Measurements from ENCODE around the gene ADCY5.
A peak's percentile ranks its signal among the peaks of the same experiment; 100 is the strongest.
"Not testable (repeated sequence)": the region's sequence is repeated elsewhere in the genome, so short reads cannot be mapped to it uniquely, and the experiment has no call there.

The ADCY5 gene

GRCh38 chr3:123283074-123283473, 165.8 kb downstream of the ADCY5 start:
- no peak for DNase-seq

DNA sequence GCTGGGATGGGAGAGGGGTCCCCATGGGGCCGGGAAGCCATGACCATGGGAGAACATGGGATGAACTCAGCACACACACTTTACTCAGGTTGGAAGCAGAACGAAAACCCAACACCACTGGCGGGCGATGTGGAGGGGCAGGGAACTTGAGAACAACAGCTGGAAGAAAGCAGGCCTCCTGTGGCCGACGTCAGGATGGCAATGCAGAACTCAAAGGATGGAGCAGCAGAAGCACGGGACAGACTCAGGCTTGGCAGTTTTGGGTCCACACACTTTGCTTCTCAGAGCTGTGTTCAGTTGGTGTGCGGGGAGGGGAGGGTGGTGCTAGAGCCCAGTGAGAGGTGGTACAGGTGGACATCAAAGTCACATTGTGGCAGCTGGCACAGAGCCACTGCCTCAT, 166.4 kb downstream of the ADCY5 start:
- DNase-seq, result no peak

DNA sequence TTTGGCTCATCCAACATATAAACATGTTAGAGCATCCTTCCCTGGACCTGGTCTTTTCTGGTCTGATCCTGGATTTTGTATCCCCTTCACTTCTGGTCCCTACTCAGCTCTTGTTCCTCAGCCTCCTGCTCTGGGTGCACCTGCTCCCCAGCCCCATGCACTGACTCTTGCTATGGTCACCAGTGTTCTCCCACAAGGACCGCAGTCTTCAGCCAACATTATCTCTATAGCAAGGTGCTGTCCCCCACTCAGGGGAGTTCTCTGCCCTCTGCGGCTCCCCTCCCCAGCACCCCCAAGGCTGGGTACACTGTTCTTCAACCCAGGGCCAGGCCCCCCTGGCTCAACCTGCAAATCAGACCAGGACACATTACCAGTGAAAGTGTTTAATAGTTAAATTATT, 167.0 kb downstream of the ADCY5 start:
- no peak for DNase-seq

GRCh38 chr3:123281406-123281805, 167.5 kb downstream of the ADCY5 start:
- DNase-seq, result no peak

DNA sequence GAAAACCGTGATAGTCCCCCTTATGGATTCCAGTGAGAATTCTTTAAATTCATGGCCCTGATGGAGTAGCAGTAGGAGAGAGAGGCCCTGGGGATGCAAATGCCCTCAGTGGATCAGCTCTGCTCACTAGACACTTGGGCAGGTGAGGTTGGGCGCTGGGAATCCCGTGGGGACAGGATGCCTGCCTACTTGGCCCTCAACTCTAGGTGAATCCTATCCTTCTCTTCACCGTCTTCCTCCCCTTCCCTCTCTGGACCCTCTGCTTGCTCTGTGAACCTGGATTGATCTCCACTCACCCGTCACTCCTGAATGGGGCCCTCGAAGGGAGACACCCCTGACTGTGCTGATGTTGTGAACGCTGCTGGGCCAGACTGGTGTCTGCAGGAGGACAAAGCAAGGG, 169.8 kb downstream of the ADCY5 start:
- no peak for DNase-seq

DNA sequence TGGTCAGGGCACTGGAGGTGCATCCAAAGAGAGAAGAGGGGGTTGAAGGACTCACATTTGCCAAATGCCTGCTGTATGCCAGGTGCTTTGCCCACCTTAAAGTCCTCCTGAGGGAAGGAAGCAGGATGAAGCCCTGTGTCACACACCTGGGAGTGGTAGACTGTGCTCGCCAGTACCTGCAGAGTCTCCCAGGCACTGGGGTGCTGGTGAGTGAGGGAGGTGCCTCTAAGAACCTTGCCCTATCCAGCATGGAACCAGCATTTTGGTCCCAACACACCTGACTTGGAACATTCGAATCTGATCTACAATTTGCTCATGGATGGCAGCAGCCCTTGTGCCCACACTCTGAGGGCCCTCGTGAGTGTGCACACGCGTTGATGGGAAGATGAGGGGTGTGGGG, 170.4 kb downstream of the ADCY5 start:
- no peak for DNase-seq

DNA sequence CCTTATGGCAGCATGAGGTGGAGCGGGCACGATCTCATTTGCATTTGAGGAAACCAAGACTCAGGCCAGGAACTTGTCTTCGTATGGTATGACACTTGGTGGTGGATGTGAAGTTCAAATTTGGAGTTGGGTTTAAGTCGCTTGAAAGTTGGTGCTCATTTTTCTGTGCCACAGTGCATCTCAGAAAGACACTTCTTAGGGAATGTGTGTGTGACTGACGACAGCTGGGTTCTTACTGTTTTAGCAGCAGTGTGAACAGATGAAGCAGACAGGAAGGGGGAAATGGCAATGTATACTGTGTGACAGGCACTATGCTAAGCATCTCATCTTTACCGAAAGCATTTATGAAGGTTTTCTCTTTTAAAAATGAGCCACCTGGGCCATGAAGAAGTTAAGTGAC, 171.8 kb downstream of the ADCY5 start:
- DNase-seq, result no peak

DNA sequence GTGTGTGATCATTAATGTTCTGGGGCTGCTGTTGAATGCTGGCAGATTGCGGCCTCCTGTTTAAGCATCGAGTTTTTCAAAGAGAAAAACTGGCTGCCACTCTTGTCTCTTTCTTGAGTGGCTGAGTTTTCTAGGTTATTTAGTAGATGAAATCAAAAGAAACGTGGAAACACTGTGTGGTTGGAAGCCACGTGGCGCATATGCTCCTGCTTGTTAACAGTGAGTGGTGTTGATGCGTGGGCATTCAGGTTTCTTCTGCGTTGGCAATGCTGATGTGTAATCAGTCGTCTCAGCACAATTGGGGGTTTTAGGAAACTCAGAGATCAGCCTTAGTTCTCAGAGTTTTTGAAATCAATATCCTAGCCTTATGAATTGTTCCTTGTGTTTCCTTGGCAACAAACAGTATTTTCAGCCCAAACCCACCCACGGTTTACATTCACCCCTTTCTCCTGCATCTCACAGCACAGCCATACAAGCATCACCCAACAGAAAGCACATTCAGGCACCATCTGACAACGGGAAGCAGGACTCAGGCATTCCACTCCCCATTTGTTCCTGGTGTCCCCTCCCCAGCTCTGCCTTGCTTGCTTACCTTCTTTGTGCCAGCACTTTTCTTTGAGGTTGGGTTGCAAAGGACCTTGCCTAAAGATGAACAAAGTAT, 172.4 kb downstream of the ADCY5 start:
- no peak for DNase-seq

- DNase-seq, result no peak
Observed at GRCh38 chr3:123275691-123276090, 173.2 kb downstream of the ADCY5 start.

- DNase-seq, result no peak
Observed at GRCh38 chr3:123272547-123272946, 176.3 kb downstream of the ADCY5 start.

- DNase-seq, result no peak
Observed at GRCh38 chr3:123271466-123272159, 177.3 kb downstream of the ADCY5 start.

GRCh38 chr3:123270818-123271217, 178.1 kb downstream of the ADCY5 start:
- DNase-seq, result no peak

DNA sequence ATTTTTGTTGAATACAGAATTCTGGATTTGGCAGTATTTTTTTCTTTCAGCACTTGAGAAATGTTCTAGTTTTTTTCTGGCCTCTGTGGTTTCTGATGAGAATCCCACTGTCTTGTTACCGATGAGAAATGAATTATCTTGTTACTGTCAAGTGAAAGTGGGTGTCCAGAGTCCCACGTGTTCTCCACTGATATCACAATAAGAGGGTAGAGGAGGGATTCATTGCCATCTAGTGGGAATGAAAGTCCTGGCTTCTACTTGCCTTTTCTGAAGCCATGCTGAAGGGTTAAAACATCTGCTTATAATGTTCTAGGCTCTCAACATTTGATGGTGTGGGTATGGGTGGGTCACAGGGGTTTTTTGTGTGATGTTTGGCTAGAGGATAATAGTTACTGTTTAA, 181.1 kb downstream of the ADCY5 start:
- no peak for DNase-seq

DNA sequence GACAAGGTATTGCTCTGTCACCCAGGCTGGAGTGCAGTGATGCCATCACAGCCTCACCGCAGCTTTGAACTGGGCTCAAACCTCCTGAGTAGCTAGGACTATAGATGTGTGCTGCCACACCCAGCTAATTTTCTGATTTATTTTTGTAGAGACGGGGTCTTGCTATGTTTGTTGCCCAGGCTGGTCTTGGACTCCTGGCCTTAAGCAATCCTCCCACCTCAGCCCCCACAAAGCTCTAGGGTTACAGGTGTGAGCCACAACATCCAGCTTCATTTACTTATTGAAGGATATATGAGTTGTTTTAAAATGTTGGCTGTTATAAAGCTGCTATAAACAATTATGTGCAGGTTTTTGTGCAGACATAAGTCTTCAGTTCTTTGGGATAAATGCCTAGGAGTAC, 184.9 kb downstream of the ADCY5 start:
- no peak for DNase-seq

- no peak for DNase-seq
Observed at GRCh38 chr3:123262868-123263267, 186.0 kb downstream of the ADCY5 start.

DNA sequence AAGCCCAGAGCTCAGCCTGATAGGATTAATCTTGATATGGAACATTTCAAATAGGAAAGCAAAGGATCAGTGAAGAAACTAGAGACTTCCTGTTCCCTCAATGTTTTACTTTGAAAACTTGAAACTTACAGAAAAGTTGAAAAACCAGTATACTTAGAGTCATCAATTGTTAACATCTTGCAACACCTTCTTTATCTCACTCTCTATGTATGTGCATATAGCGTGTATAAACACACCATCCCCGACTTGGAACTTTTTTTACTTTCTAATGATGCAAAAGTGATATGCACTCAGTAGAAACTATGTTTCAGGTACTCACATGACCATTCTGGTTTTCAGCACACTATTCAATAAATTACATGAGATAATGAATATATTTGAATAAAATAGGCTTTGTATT, 186.7 kb downstream of the ADCY5 start:
- DNase-seq, result no peak

- DNase-seq, result no peak
Observed at GRCh38 chr3:123261666-123262065, 187.2 kb downstream of the ADCY5 start.

GRCh38 chr3:123258811-123259420, 190.0 kb downstream of the ADCY5 start:
- no peak for DNase-seq

DNA sequence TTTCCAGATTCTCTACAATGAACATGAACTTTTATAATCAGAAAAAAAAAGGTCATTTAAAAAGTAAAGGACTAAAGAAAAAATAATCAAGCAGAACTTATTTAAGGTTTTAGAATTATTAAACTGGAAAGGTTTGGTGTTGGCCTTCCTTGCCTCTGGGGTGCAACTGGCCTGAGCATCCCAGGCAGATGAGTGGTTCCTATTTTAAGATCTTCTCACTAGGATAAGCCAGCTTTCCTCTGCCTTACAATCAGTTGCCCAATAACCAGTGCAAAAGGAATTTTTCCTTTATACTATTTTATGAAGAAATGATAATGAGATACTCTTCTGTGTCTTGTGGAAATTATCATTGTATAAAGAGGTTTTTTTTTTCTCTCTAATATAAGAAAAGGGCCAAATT, 190.5 kb downstream of the ADCY5 start:
- no peak for DNase-seq

GRCh38 chr3:123256256-123256655, 192.6 kb downstream of the ADCY5 start:
- DNase-seq, result no peak

DNA sequence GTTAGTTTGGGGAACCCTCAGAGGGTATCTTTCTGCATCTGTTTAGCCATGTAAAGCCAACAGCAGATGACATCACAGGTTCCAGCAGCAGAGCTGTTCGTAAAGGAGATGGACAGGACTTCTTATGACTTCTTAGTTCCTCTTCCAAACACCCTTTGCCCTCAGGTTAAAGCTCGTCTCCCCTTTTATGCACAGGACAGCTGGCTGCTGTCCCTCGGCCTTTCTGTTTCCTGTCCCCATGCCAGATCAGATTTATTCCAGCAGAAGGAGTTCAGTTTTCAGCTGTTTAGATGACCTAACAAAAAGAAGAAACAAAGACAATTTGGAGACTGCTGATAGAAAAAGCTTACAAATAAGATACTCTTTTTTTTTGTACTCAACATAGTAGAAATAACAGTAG, 202.0 kb downstream of the ADCY5 start:
- no peak for DNase-seq

DNA sequence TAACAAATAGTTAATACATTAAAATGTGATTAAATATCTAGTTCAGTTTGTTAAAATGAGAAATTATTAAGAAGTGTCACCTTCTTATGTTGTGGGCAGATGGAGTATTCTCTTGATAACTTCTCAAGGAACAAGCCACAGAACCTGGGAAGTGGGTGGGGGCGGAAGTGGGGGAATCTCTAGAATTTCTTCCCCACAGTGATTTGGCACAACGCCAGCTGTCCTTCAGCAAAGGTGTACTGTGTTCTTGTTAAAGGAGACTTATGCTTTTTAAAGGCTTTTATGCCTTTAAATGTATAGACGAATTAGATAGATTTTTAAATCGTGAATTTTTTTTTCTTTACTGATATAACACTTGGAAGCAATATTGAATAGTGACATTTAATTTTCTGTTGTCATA, 204.8 kb downstream of the ADCY5 start:
- peak; percentile 9 for DNase-seq

DNA sequence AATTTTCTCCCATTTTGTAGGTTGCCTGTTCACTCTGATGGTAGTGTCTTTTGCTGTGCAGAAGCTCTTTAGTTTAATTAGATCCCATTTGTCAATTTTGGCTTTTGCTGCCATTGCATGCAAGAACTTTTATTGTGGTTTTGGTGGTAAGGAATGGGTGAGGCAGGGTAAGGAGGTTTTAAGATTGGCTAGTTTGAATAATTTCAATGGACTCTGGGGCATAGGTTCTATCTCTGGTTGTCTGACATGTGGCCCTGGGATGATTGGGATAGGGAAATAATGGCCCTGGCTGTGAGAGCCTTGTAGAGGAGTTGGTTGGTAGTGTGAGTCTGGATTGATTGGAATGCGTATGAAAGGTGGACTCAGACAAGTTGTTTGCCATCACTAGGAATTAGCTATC, 209.1 kb downstream of the ADCY5 start:
- no peak for DNase-seq

GRCh38 chr3:123239186-123239585, 209.7 kb downstream of the ADCY5 start:
- not testable (repeated sequence) for DNase-seq
